WI38 (cell line): ENCODE data around the gene FLNB.

ENCODE experiments used
- H3K4me3 ChIP-seq: 2 replicates; pipeline ENCODE4 v1.5.1; 2011; ENCODE audit warnings: low read depth, mild to moderate bottlenecking, control low read depth, low read length
- TF ChIP-seq, protein P1 (sequence below): IDR thresholded peaks from 2 replicates; pipeline ENCODE4 v1.5.1; 2012; ENCODE audit warnings: low read depth, mild to moderate bottlenecking, control low read depth, low read length

Gene FLNB

DNA sequence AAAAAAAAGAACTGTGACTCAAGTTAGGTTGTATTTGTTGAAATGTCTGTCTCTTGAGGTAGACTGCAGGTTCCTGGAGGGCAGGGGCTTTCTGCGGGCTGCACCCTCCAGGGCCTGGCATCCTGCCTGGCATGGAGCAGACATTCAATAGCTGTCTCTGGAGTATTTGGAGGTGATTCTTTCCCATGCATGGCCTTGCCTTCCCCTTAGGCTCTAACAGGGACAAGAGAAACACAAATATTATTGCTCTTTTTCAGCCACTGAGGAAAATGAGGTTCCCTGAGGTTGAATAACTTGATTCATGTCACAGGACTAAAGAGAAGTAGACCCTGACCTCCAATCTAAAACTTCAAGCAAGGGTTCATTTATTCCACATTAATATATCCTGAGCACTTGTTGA, 18.6 kb upstream of the FLNB start:
- TF ChIP-seq, protein P1, sequence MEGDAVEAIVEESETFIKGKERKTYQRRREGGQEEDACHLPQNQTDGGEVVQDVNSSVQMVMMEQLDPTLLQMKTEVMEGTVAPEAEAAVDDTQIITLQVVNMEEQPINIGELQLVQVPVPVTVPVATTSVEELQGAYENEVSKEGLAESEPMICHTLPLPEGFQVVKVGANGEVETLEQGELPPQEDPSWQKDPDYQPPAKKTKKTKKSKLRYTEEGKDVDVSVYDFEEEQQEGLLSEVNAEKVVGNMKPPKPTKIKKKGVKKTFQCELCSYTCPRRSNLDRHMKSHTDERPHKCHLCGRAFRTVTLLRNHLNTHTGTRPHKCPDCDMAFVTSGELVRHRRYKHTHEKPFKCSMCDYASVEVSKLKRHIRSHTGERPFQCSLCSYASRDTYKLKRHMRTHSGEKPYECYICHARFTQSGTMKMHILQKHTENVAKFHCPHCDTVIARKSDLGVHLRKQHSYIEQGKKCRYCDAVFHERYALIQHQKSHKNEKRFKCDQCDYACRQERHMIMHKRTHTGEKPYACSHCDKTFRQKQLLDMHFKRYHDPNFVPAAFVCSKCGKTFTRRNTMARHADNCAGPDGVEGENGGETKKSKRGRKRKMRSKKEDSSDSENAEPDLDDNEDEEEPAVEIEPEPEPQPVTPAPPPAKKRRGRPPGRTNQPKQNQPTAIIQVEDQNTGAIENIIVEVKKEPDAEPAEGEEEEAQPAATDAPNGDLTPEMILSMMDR, result no peak
- H3K4me3 ChIP-seq, result no peak overlapping the region

DNA sequence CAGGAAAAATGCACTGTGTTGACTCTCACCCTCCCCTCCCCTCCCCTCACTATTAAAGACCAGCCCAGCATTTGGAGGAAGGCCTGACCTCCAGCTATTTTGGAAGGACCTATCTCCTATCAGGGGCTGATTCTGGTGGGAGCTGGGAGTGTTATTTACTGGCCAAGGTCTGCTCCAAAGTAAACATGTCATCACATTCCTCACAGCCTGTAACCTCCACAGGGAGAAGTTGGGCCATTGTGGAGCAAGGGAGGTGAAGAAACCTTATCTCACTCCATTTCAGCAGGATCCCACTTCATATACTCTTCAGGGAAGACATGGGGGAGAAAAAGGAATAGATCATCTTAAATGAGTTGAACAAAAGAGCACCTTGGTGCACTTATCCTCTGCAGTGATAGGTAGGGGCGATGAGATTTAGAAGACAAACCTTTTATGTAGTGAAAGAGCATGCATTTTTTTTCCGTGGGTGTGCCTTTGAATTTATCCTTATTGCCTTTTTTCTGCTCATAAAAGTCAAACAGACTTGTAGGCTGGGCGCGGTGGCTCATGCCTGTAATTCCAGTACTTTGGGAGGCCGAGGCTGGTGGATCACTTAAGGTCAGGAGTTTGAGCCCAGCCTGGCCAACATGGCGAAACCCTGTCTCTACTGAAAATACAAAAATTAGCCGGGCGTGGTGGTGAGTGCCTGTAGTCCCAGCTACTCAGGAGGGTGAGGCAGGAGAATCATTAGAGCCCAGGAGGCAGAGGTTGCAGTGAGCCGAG, 15.6 kb upstream of the FLNB start:
- TF ChIP-seq, protein P1, result no peak
- H3K4me3 ChIP-seq, result no peak overlapping the region

DNA sequence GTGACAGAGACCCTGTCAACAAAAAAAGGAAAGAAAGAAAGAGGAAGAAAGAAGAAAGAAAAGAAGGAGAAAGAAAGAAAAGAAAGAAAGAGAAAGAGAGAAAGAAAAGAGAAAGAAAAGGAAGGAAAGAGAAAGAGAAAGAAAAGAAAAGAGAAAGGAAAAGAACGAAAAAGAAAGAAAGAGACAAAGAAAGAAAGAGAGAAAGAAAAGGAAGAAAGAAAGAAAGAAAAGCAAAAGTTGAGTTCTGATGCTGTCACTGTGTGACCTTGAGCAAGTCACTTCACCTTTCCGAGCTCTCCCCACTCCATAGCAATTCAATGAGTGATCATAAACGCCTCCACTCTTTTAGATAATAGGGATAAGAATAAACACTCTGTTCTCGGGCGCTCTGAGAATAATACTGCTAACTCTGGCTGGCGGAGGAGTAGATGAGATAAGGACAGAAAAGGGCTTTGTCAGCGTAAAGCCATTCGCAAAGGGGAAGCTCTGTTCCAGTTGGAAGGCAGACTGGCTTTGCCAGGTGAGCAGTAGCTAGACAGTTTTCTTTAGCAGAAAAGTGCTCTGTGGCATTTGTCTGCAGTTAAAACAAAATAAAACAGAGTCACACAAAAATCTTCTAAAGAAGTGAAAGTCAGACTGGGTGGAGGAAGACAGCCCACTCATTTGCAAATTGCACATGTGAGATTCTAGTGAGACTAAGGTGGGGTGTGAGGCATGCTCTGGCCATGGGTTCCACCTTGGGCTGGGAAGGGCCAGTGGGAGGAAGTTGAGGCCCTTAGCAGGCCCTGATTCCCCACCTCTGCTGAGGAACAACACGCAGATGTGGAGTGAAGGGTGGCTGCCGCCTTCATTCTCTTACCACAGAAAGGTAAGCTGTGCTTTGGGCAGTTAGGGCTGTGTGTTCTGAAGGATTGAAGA, 9.6 kb upstream of the FLNB start:
- no peak overlapping the region for H3K4me3 ChIP-seq
- TF ChIP-seq, protein P1, result no peak

DNA sequence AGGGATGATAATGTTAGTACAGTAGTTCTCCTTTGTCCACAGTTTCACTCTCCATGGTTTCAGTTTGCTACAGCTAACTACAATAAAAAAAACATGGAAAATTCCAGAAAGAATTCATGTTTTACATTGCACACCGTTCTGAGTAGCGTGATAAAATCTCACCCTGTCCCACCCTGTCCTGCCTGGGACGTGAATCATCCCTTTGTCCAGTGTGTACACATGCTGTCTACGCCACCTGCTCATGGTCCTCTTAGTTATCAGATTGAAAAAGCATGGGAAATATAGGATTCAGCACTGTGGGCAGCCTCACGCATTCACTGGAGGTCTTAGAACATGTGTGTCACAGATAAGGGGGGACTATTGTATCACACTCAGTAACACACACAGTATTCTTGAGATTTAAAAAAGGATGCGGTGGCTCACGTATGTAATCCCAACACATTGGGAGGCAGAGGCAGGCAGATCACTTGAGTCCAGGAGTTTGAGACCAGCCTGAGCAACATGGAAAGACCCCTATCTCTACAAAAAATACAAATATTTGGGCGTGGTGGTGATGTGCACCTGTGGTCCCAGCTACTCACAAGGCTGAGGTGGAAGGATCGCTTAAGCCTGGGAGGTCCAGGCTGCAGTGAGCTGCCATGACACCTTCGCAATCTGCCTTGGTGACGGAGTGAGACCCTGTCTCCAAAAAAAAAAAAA, 8.7 kb upstream of the FLNB start:
- TF ChIP-seq, protein P1, result no peak
- H3K4me3 ChIP-seq, result no peak overlapping the region

DNA sequence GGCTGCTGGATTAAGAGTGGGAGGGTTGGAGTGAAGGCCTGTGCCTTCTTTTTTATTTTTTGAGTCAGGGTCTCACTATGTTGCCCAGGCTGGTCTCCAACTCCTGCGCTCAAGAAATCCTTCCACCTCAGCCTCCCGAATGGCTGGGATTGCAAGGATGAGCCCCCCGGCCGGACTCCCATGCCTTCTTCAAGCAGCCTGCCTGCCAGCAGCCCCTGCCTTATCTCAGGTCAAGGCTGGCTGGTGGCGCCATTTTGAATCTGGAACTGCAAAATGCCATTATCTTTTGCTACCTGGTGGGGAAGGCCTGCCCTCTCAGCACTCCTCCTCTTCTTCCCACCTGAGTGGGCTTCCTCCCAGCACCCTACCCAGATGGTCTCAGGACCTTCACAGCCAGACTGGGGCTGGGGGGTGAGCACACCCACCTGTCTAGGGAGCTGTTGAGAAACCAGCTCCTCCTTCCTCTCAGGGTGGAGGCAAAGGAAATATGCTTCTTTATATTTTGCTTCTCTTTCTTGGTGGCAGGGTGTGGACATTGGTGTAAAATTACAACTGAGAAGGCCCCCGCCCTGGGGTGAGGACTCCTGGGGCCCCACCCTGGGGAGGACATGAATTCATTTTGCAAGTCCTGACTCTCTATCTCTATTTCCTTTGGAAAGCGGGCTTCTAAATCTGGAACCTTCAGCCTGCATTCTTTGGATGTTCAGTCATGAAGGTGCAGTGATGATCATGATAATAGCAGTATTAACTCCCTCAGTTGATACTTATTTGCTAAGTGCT, 7.7 kb upstream of the FLNB start:
- TF ChIP-seq, protein P1, result no peak
- no peak overlapping the region for H3K4me3 ChIP-seq

DNA sequence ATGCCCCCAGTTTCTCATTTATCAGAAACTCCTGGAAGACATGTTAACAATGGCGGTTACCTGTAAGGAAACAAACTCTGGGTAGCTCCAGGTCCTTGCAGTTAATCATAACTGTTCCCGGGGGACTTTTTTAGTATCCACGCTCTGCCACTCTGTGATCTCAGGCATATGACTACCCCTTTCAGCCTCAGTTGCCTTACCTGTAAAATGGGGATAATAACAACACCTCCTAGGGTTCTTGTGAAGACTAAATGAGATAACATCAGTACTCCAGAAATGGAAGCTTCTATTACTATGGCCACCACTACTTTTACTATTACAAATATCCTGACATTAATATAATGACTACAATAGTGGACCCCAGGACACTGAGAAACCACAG, 7.1 kb upstream of the FLNB start:
- TF ChIP-seq, protein P1, result no peak

More for the DNA sequence above, 7.1 kb upstream of the FLNB start:
- no peak overlapping the region for H3K4me3 ChIP-seq
